ENCODE measurements around the gene NR2F6. TPM values are rescaled to one million over a fixed set of nuclear protein-coding genes. Genes with fewer than 3 reads are reported as not detected.

Gene NR2F6
- total and polyA plus RNA-seq, 2 donors (not counting 1 experiment from before 2014, with no cell fraction given) = 2.0 to 4.9 TPM

DNA sequence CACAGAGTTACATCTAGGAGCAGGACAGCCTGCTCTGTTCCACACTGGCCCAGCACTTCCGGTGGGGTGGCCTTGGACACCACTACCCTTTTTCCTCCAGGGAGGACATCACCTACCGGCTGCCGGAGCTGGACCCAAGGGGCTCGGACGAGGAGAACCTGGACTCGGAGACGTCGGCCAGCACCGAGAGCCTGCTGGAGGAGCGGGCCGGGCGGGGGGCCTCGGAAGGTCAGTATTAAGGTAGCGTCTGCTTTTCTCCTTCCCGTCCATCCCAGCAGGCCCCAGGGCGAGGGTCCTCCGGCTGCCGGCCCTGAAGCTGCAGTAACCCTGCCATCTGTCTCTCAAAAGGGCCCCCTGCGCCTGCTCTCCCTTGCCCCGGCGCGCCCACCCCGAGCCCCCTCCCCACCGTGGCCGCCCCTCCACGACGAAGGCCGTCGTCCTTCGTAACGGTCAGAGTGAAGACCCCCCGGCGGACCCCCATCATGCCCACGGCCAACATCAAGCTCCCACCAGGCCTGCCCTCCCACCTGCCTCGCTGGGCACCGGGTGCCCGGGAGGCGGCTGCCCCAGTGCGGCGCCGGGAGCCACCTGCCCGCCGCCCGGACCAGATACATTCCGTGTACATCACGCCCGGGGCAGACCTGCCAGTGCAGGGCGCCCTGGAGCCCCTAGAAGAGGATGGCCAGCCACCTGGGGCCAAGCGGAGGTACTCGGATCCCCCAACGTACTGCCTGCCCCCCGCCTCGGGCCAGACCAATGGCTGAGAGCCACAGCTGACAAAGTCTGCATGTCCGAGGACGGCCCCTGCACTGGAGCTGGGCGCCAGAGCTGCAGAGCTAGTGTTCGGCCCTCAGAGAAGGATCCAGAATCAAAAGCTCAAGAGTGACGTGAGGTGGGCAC lies 33.9 kb downstream of the NR2F6 start:
- no peaks in the 10 kb centered on the region for H3K9me3 Mint-ChIP-seq (ENCODE audit: insufficient read depth)
- no peaks in the 10 kb centered on the region for H3K27me3 Mint-ChIP-seq
- H3K9ac ChIP-seq (ENCODE audit: low read length) = no peak overlapping the region
- no peak overlapping the region for H3K4me3 ChIP-seq (ENCODE audit: control extremely low read depth in 1 of 5, extremely low read depth in 1 of 5, insufficient read depth in 1 of 5, low read depth in 2 of 5, low read length in 4 of 5)
- H3K27ac Mint-ChIP-seq = peak overlapping the region; percentile 20
- no peaks in the 10 kb centered on the region for H4K20me1 ChIP-seq (ENCODE audit: control insufficient read depth, insufficient read depth, low read length, poor library complexity, severe bottlenecking)
- intact Hi-C loops (cut with micrococcal nuclease) = no loop called here
- peaks cover 0 to 52% of the 10 kb centered on the region in 2 experiments for H3K36me3 ChIP-seq (replicated peaks in 1 of 2; ENCODE audit: control extremely low read depth in 1 of 2, control insufficient read depth in 1 of 2, extremely low read depth in 1 of 2, insufficient read depth in 2 of 2, low read length in 1 of 2)
- no peaks in the 10 kb centered on the region for H3K79me2 ChIP-seq (ENCODE audit: control insufficient read depth, insufficient read depth, low read length)
- CTCF ChIA-PET = interaction anchor here (1.0 kb wide), 1 partner anchor 24 kb away, joined by 3 read pairs; no protein-coding TSS in a partner anchor
- no peak overlapping the region for H3K4me3 Mint-ChIP-seq
- ATAC-seq (ENCODE audit: low read depth) (no peak), DNase-seq (no peak)
- POLR2A ChIA-PET = interaction anchor here (1.3 kb wide), 1 partner anchor 14 kb away, joined by 4 read pairs; the partner anchor contains the start of gene OCEL1
- 98% methylated on average over 55 of the region's 58 CpGs for WGBS (ENCODE audit: insufficient coverage)
- no peak overlapping the region for H2AFZ ChIP-seq (ENCODE audit: insufficient read depth, low read depth, low read length, poor library complexity, severe bottlenecking)
- H3K4me1 ChIP-seq (ENCODE audit: control insufficient read depth in 2 of 2, insufficient read depth in 2 of 2, low read length in 2 of 2) = peaks cover 10 to 30% of the 10 kb centered on the region in 2 donors
- no peak overlapping the region for H3K4me2 ChIP-seq (replicated peaks; ENCODE audit: low read depth, low read length, poor library complexity, severe bottlenecking)
- H3K27me3 ChIP-seq (replicated peaks in 1 of 4; ENCODE audit: control extremely low read depth in 1 of 4, control insufficient read depth in 3 of 4, insufficient read depth in 4 of 4, low read length in 3 of 4) = no peaks in the 10 kb centered on the region
- H3K27ac ChIP-seq (ENCODE audit: low read length in 2 of 2) = no peak overlapping the region
- TF ChIP-seq EZH2 (IDR thresholded peaks at IDR 0.05; ENCODE audit: borderline replicate concordance, insufficient read depth, low read depth, low read length, poor library complexity, severe bottlenecking) = no peak
- TF ChIP-seq, protein P1, sequence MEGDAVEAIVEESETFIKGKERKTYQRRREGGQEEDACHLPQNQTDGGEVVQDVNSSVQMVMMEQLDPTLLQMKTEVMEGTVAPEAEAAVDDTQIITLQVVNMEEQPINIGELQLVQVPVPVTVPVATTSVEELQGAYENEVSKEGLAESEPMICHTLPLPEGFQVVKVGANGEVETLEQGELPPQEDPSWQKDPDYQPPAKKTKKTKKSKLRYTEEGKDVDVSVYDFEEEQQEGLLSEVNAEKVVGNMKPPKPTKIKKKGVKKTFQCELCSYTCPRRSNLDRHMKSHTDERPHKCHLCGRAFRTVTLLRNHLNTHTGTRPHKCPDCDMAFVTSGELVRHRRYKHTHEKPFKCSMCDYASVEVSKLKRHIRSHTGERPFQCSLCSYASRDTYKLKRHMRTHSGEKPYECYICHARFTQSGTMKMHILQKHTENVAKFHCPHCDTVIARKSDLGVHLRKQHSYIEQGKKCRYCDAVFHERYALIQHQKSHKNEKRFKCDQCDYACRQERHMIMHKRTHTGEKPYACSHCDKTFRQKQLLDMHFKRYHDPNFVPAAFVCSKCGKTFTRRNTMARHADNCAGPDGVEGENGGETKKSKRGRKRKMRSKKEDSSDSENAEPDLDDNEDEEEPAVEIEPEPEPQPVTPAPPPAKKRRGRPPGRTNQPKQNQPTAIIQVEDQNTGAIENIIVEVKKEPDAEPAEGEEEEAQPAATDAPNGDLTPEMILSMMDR (IDR thresholded peaks at IDR 0.05) = no peak
- peaks cover 0 to 6% (median 0%) of the 10 kb centered on the region in 3 donors for H3K9me3 ChIP-seq (ENCODE audit: control extremely low read depth in 1 of 3, control insufficient read depth in 2 of 3, insufficient read depth in 1 of 3, low read length in 2 of 3)
- H3K4me1 Mint-ChIP-seq = peaks cover 26% of the 10 kb centered on the region

DNA sequence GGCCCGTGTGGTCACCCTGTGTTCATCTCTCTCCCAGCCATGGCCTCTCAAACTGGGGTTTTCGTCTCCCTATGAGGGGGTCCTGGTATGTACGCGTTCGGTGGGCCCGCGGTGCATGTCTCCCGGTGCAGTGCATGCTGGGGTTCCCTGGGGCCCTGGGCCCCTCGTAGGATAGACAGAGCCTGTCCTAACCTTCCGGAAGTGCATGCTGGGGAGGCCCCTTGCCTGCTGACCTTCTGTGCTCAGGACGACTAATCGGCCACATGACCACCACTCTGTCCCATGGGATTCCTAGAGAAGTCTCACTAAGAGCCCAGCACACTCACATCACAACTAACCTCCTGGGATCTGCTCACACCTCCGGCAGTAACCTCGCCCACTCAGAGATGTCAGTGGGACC lies 35.4 kb downstream of the NR2F6 start:
- Histone ChIP-seq H3K79me2 (ENCODE audit: control insufficient read depth, insufficient read depth, low read length) (no peaks in the 10 kb centered on the region), H3K36me3 (replicated peaks in 1 of 2; ENCODE audit: control extremely low read depth in 1 of 2, control insufficient read depth in 1 of 2, extremely low read depth in 1 of 2, insufficient read depth in 2 of 2, low read length in 1 of 2) (peaks cover 0 to 64% of the 10 kb centered on the region in 2 experiments), H3K4me1 (ENCODE audit: control insufficient read depth in 2 of 2, insufficient read depth in 2 of 2, low read length in 2 of 2) (peaks cover 5 to 22% of the 10 kb centered on the region in 2 donors), H2AFZ (ENCODE audit: insufficient read depth, low read depth, low read length, poor library complexity, severe bottlenecking) (no peak overlapping the region), H3K4me3 (ENCODE audit: control extremely low read depth in 1 of 5, extremely low read depth in 1 of 5, insufficient read depth in 1 of 5, low read depth in 2 of 5, low read length in 4 of 5) (no peak overlapping the region), H4K20me1 (ENCODE audit: control insufficient read depth, insufficient read depth, low read length, poor library complexity, severe bottlenecking) (no peaks in the 10 kb centered on the region), H3K27me3 (replicated peaks in 1 of 4; ENCODE audit: control extremely low read depth in 1 of 4, control insufficient read depth in 3 of 4, insufficient read depth in 4 of 4, low read length in 3 of 4) (no peaks in the 10 kb centered on the region), H3K27ac (ENCODE audit: low read length in 2 of 2) (no peak overlapping the region), H3K9ac (ENCODE audit: low read length) (no peak overlapping the region), H3K4me2 (replicated peaks; ENCODE audit: low read depth, low read length, poor library complexity, severe bottlenecking) (no peak overlapping the region), H3K9me3 (ENCODE audit: control extremely low read depth in 1 of 3, control insufficient read depth in 2 of 3, insufficient read depth in 1 of 3, low read length in 2 of 3) (peaks cover 0 to 6% (median 0%) of the 10 kb centered on the region in 3 donors)
- TF ChIP-seq, protein P1 (IDR thresholded peaks at IDR 0.05) = no peak
- TF ChIP-seq EZH2 (IDR thresholded peaks at IDR 0.05; ENCODE audit: borderline replicate concordance, insufficient read depth, low read depth, low read length, poor library complexity, severe bottlenecking) = no peak
- intact Hi-C loops (cut with micrococcal nuclease) = no loop called here
- ATAC-seq (ENCODE audit: low read depth) (no peak), DNase-seq (no peak)
- H3K4me1 Mint-ChIP-seq = peaks cover 20% of the 10 kb centered on the region
- WGBS (ENCODE audit: insufficient coverage) = 88% methylated on average over 12 of the region's 14 CpGs
- CTCF ChIA-PET = interaction anchor here (1.6 kb wide), 1 partner anchor 24 kb away, joined by 4 read pairs; no protein-coding TSS in a partner anchor
- no peaks in the 10 kb centered on the region for H3K27me3 Mint-ChIP-seq
- H3K27ac Mint-ChIP-seq = peak overlapping the region; percentile 32
- POLR2A ChIA-PET = no interaction called here
- H3K4me3 Mint-ChIP-seq = no peak overlapping the region
- H3K9me3 Mint-ChIP-seq (ENCODE audit: insufficient read depth) = no peaks in the 10 kb centered on the region

Measured in B cell (primary cell).